MM.1S (cell line): ENCODE data around the gene ASB10.

Source experiments
- CTCF ChIP-seq: fragments of 300-600 bp; sonication (generic); IDR thresholded peaks from 2 replicates; pipeline ENCODE4 v1.5.1; 2016; ENCODE audit warnings: antibody characterized with exemption, low read length, mixed read lengths
- EZH2 ChIP-seq: fragments of 300-600 bp; sonication (generic); optimal IDR thresholded peaks from 2 replicates; pipeline ENCODE3; 2017; ENCODE audit warnings: low read depth, mild to moderate bottlenecking, antibody characterized with exemption, low read length, mixed read lengths
- EZH2phosphoT487 ChIP-seq: fragments of 300-600 bp; sonication (generic); IDR thresholded peaks from 2 replicates; pipeline ENCODE4 v1.6.1; 2018; ENCODE audit warnings: antibody characterized with exemption, low read length

GRCh38 chr7:151135525-151135845 is 51.6 kb downstream of the ASB10 start:
- TF ChIP-seq CTCF (no peak), EZH2 (no peak), EZH2phosphoT487 (no peak)
